ENCODE results near the gene MIA2. TPM values are rescaled to one million over a fixed set of nuclear protein-coding genes. Genes with fewer than 3 reads are reported as not detected.
"Not testable (repeated sequence)": the region's sequence is repeated elsewhere in the genome, so short reads cannot be mapped to it uniquely, and the experiment has no call there.

The MIA2 gene
- total RNA-seq, 1 donor from 2014 or later = 19.8 TPM

DNA sequence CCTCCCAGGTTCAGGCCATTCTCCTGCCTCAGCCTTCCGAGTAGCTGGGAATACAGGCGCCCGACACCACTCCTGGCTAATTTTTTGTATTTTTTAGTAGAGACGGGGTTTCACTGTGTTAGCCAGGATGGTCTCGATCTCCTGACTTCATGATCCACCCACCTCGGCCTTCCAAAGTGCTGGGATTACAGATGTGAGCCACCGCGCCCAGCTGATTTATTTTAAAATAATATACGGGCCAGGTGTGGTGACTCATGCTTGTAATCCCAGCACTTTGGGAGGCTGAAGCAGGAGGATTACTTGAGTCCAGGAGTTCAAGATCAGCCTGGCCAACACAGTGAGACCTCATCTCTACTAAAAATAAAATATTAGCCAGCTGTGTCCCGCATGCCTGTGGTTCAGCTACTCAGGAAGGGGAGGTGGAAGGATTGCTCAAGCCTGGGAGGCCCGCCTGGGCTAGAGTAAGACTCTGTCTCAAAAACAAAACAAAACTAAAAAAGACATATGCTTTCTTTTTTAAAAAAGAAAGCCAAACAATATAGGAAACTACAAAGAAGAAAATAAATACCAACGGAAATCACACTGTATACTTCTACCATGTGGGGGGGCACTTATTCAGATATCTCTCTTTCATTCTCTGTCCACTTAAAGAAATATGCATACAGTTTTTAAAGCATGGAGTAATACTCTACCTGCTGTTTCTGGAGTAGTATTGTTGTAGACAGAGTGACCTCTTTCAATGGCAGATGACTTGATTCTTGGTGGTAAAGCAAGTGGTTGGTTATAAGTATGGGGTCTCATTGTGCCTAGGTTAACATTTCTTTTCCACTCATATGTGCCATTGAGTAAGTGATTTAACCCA lies 930 bp upstream of the MIA2 start:
- peaks cover 4% of the 10 kb centered on the region for H3K27me3 Mint-ChIP-seq (ENCODE audit: unreplicated experiment)
- H3K36me3 Mint-ChIP-seq (ENCODE audit: low read depth, unreplicated experiment) = no peaks in the 10 kb centered on the region
- no peaks in the 10 kb centered on the region for H3K9me3 Mint-ChIP-seq (ENCODE audit: unreplicated experiment)
- H3K27ac Mint-ChIP-seq (ENCODE audit: unreplicated experiment) = no peak overlapping the region
- H3K4me1 Mint-ChIP-seq (ENCODE audit: unreplicated experiment) = peaks cover 26% of the 10 kb centered on the region
- no peak overlapping the region for H3K4me3 Mint-ChIP-seq (ENCODE audit: unreplicated experiment)
- no peak for TF ChIP-seq CTCF (IDR thresholded peaks at IDR 0.05; ENCODE audit: unreplicated experiment)
- peak; percentile 5 for DNase-seq (ENCODE audit: low spot score)

DNA sequence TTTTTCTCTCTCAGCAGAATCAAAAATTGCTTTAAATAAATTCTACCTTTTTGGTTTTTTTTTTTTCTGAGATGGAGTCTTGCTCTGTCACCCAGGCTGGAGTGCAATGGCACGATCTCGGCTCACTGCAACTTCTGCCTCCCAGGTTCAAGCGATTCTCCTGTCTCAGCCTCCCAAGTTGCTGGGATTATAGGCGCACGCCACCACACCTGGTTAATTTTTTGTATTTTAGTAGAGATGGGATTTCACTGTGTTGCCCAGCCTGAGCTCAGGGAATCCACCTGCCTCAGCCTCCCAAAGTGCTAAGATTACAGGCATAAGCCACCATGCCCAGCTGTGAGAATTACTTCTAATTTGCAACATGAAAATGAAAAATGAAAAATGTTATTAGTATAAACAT lies 1.3 kb downstream of the MIA2 start:
- H3K27ac Mint-ChIP-seq (ENCODE audit: unreplicated experiment); H3K4me3 Mint-ChIP-seq (ENCODE audit: unreplicated experiment); H3K27me3 Mint-ChIP-seq (ENCODE audit: unreplicated experiment); DNase-seq (ENCODE audit: low spot score); H3K9me3 Mint-ChIP-seq (ENCODE audit: unreplicated experiment); H3K36me3 Mint-ChIP-seq (ENCODE audit: low read depth, unreplicated experiment); H3K4me1 Mint-ChIP-seq (ENCODE audit: unreplicated experiment): not testable (repeated sequence)

- H3K4me3 Mint-ChIP-seq (ENCODE audit: unreplicated experiment); H3K9me3 Mint-ChIP-seq (ENCODE audit: unreplicated experiment); H3K4me1 Mint-ChIP-seq (ENCODE audit: unreplicated experiment); H3K27me3 Mint-ChIP-seq (ENCODE audit: unreplicated experiment); H3K36me3 Mint-ChIP-seq (ENCODE audit: low read depth, unreplicated experiment); H3K27ac Mint-ChIP-seq (ENCODE audit: unreplicated experiment); DNase-seq (ENCODE audit: low spot score): not testable (repeated sequence)
Measured at GRCh38 chr14:39235466-39235865, 1.8 kb downstream of the MIA2 start.

DNA sequence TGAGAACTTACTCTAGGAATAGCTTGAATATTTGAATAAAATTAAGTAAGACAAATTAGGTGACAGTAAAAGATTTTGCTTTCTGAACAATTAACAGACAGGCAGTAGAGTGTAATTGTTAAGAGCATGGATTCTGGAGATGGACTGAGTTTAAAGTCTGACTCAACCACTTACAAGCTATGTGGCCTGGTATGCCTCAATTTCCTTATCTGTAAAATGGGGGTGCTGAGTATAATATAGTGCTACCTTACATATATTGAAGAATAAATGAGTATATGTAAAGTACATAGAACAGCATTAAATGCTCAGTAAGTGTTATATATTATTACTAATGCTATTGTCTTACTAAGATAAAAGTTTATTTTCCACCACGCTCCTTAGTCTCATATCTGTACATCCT lies 7.1 kb downstream of the MIA2 start:
- no peaks in the 10 kb centered on the region for H3K36me3 Mint-ChIP-seq (ENCODE audit: low read depth, unreplicated experiment)
- no peak overlapping the region for H3K27ac Mint-ChIP-seq (ENCODE audit: unreplicated experiment)
- TF ChIP-seq CTCF (IDR thresholded peaks at IDR 0.05; ENCODE audit: unreplicated experiment) = no peak
- DNase-seq (ENCODE audit: low spot score) = no peak
- H3K9me3 Mint-ChIP-seq (ENCODE audit: unreplicated experiment) = no peaks in the 10 kb centered on the region
- peaks cover 2% of the 10 kb centered on the region for H3K27me3 Mint-ChIP-seq (ENCODE audit: unreplicated experiment)
- no peaks in the 10 kb centered on the region for H3K4me1 Mint-ChIP-seq (ENCODE audit: unreplicated experiment)
- no peak overlapping the region for H3K4me3 Mint-ChIP-seq (ENCODE audit: unreplicated experiment)

DNA sequence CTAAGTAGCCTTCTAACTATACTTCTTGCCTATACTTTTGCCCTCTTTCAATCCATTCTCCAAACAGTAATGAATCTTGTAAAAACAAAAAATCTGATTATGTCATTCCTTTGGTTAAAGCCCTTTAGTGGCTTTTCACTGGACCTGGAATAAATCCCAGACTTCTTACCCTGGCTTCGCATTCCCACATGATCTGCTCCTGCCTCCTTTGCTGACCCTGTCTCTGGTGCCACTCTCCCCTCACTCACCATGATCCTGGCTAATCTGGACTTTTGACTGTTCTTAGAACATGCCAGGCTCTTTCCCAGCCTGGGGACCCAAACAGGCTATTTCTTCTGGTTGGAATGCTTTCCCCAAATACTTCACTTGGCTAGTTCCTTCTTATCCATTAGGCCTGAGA lies 7.9 kb downstream of the MIA2 start:
- H3K27ac Mint-ChIP-seq (ENCODE audit: unreplicated experiment) = no peak overlapping the region
- H3K27me3 Mint-ChIP-seq (ENCODE audit: unreplicated experiment) = peaks cover 2% of the 10 kb centered on the region
- H3K9me3 Mint-ChIP-seq (ENCODE audit: unreplicated experiment) = no peaks in the 10 kb centered on the region
- H3K4me3 Mint-ChIP-seq (ENCODE audit: unreplicated experiment) = no peak overlapping the region
- no peaks in the 10 kb centered on the region for H3K36me3 Mint-ChIP-seq (ENCODE audit: low read depth, unreplicated experiment)
- DNase-seq (ENCODE audit: low spot score) = no peak
- TF ChIP-seq CTCF (IDR thresholded peaks at IDR 0.05; ENCODE audit: unreplicated experiment) = no peak
- H3K4me1 Mint-ChIP-seq (ENCODE audit: unreplicated experiment) = no peaks in the 10 kb centered on the region

DNA sequence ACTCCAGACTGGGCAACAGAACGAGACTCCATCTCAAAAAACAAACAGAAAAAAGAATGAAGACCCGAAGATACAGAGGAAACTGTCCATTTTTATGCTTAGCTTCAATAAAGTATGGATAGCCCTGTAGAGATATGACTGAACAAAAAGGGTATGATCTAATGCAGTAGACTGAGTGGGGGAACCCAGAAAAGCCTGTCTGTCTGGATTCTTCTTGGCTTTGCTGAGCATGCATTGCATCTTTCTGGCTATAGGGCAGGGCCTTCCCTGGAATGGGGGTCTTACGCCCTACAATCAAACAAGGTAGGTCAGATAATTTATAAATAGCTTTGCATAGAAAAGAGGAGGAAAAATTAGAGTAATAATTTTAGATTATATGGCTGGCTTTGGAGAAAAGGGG lies 10.1 kb downstream of the MIA2 start:
- Mint-ChIP-seq H3K27me3 (ENCODE audit: unreplicated experiment) (no peaks in the 10 kb centered on the region), H3K4me1 (ENCODE audit: unreplicated experiment) (no peaks in the 10 kb centered on the region), H3K4me3 (ENCODE audit: unreplicated experiment) (no peak overlapping the region), H3K27ac (ENCODE audit: unreplicated experiment) (no peak overlapping the region), H3K9me3 (ENCODE audit: unreplicated experiment) (no peaks in the 10 kb centered on the region), H3K36me3 (ENCODE audit: low read depth, unreplicated experiment) (no peaks in the 10 kb centered on the region)
- TF ChIP-seq CTCF (IDR thresholded peaks at IDR 0.05; ENCODE audit: unreplicated experiment) = no peak
- DNase-seq (ENCODE audit: low spot score) = no peak

Data from endothelial cell (in vitro differentiated cells).